Ovary (tissue), 3 donors: Measurements from ENCODE around the gene ISG20.

ENCODE experiments used
- EP300 ChIP-seq: sonication (generic); formaldehyde crosslinking; IDR thresholded peaks from one replicate; pipeline ENCODE4 v1.6.1; 2017; ENCODE audit warnings: antibody characterized with exemption
- POLR2A ChIP-seq: fragments of 450-650 bp; IDR thresholded peaks from one replicate; pipeline ENCODE4 v1.6.1; 2017; ENCODE audit warnings: antibody characterized with exemption, mild to moderate bottlenecking, moderate library complexity
- TF ChIP-seq, protein P1 (sequence below), 3 donors: fragments of 450-650 bp in 2 of 3; fragments of 200-600 bp in 1 of 3; IDR thresholded peaks; one replicate each; pipeline versions ENCODE4 v1.5.1 to v1.8.0; 2016 to 2022; ENCODE audit warnings: antibody characterized with exemption in 3 of 3, mild to moderate bottlenecking in 1 of 3
- donor health status: DM: no; HTN: no; CAD: no.

DNA sequence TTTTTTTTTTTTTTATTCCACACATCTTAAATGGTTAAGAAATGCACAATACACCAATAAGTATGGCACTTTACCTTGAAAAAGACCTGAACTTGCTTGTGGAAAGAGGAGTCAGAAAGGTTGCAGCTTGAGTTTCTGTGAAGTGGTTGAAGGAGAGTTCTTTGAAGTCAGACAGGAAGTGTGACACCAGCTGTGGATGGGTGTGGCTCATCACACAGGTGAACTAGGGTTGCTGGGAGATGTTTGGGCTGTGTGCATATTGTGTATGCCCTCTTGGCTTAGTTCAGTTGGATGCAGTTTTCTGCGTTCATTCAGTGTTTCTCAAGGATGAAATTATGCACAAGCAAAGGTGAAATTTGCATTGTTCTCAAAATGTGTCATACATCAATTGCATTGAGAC lies 11.4 kb upstream of the ISG20 start:
- TF ChIP-seq POLR2A (no peak), EP300 (no peak)
- TF ChIP-seq, protein P1, sequence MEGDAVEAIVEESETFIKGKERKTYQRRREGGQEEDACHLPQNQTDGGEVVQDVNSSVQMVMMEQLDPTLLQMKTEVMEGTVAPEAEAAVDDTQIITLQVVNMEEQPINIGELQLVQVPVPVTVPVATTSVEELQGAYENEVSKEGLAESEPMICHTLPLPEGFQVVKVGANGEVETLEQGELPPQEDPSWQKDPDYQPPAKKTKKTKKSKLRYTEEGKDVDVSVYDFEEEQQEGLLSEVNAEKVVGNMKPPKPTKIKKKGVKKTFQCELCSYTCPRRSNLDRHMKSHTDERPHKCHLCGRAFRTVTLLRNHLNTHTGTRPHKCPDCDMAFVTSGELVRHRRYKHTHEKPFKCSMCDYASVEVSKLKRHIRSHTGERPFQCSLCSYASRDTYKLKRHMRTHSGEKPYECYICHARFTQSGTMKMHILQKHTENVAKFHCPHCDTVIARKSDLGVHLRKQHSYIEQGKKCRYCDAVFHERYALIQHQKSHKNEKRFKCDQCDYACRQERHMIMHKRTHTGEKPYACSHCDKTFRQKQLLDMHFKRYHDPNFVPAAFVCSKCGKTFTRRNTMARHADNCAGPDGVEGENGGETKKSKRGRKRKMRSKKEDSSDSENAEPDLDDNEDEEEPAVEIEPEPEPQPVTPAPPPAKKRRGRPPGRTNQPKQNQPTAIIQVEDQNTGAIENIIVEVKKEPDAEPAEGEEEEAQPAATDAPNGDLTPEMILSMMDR (IDR thresholded peaks at IDR 0.05), result no peak
